Pons (tissue), 1 donor: ENCODE measurements around the gene TSPYL4.

Experiments
- DNase-seq: peaks from one replicate; pipeline ENCODE4 v3.0.0-alpha.2; 2016; ENCODE audit warnings: low spot score

TSPYL4 gene

GRCh38 chr6:116229287-116229913 lies 24.5 kb downstream of the TSPYL4 start:
- DNase-seq = peak; percentile 98

- DNase-seq = no peak
These were observed 30.5 kb downstream of the TSPYL4 start for GRCh38 chr6:116223355-116223754.

- no peak for DNase-seq
These were observed 32.0 kb downstream of the TSPYL4 start for GRCh38 chr6:116221911-116222310.

- DNase-seq = no peak
These were observed 32.8 kb downstream of the TSPYL4 start for GRCh38 chr6:116221067-116221466.

GRCh38 chr6:116218866-116219265 lies 35.0 kb downstream of the TSPYL4 start:
- DNase-seq = no peak

DNA sequence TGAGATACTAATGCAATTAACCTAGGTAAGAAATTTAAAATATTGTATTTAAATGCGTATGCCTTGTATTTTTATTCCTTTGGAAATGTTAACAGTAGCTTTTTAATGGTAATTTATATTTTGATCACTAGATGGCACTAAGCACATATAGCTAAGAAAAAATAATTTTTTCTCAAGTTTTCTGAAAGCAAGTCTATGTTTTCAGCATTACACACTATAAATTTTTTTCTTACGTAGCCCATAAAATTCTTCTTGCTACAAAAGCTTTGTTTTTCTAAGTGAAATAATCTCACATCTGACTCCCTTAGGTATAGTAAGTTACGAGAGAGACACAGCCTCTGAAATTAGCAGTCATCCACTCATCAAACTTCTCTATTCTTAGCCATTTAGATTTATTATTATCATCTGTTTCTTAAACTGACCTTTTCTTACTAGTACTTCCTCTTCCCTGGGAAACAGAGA lies 35.7 kb downstream of the TSPYL4 start:
- DNase-seq = peak; percentile 41

DNA sequence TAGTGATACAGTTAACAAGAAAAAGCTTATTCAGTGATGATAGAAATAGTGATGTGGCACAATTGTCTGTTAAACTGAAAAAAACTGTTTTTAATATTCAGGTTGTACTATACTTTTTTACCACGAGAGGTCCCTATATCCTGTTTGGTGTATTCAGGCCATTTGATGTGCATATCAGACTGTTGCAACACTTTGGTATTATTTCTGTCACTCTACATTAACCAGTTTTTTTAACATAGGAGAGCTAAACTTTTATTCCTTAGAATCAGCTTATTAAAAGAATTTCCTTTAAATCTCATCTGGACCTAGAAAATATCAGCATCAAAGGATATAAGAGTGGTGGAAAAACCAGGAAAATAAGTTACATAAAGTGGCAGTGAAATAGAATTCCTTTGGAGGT lies 36.8 kb downstream of the TSPYL4 start:
- DNase-seq = peak; percentile 67

DNA sequence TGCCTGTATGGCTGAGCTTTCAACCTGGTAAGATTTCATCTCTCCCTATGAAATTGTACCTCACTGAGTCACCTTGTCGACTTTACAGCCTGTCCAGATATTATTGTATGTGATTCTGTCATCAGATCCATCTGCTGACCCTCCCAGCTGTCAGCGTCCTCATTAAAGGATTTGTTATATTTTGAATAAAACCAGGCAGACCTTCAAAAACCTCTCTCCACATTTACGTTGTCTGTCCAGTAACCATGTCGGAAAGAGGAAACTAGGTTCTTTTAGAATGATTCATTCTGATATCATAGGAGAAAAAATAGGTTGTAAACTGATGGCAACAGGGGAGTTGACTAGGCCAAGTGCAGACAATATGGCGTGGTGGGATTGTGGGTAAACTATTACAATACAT lies 38.5 kb downstream of the TSPYL4 start:
- no peak for DNase-seq

DNA sequence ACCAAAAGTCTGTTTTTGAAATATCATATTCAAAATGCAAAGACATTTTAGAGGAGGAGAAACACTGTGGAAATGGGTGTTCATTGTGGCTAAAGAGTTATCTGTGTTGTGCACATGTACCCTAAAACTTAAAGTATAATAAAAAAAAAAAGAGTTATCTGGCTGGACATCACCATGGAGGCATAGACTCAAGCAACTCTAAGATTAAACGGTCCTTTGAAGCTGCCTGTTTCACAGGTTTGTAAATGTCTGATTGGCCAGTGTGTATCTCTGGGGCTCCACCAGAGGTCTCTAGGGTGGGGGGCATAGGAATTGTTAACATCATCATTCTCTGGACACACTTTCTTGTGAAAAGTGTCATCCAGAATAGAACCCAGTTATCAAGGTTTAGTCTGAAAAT lies 39.2 kb downstream of the TSPYL4 start:
- DNase-seq = no peak

DNA sequence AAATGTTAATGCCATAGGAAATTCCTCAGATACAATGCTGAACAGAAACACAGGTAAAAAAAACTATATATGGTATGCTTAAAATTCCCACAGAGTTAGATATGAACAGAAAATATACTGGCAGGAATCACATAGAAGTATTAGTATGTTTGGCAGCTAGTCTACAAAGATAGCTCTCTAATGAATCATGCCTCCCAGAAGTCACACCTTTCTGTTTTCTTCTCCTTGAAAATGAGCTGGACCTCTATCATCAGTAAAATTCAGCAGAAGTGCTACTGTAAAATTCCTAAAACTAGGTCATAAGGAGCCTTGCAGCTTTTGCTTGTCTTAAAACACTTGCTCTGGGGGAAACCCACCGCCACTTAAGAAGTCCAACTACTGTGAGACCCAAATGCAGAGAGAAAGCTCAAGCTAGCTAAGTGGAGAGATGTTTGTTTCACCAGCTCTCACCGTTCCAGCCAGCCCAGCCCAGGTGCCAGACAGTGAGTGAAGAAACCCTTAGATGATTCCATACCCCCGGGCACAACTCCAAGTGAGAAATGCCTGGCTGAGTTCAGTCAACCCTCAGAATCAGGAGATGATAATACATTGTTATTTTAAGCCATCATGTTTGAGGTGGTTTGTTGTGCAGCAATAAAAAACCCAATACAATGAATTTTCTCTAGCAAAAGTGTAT lies 43.0 kb downstream of the TSPYL4 start:
- DNase-seq = no peak

DNA sequence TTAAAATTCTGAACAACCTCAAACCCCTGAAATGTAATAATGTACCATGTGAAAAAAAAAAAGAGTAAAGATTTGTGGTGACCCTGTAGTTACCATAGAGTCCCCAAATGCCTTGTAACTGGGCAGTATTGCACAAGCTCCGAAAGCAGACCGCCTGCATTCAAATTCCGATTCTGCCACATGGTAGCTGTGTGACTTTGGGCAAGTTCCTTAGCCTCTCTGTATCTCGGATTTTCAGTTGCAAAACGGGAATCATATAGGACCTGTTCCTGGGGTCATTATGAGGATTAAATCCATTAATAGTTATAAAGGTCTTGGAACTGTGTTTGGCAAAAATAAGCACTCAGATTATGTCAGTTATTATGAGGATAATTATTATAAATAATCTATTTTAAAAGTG lies 43.6 kb downstream of the TSPYL4 start:
- no peak for DNase-seq

GRCh38 chr6:116208056-116208785 lies 45.7 kb downstream of the TSPYL4 start:
- no peak for DNase-seq

GRCh38 chr6:116206231-116206903 lies 47.5 kb downstream of the TSPYL4 start:
- DNase-seq = no peak

DNA sequence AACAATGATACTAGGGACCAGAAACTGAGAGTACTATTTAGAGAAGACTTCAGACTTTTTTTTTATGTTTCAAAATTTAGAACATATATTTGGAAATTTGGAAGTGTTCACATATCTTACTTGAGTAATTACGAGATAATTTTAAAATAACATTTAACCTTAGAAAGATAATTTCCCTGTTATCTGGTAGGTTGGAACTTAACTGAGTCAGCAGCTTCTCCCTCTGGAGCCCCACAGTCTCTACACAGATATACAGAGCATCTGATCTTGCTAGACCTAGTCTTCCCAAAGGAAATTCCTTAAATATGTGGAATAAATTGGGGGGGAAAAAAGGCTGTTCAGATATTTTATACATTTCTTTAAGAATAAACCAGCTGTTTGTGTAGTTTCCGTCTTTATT lies 48.6 kb downstream of the TSPYL4 start:
- DNase-seq = no peak

GRCh38 chr6:116201538-116201937 lies 52.3 kb downstream of the TSPYL4 start:
- no peak for DNase-seq

GRCh38 chr6:116200619-116201249 lies 53.1 kb downstream of the TSPYL4 start:
- DNase-seq = no peak
